WTC11 (cell line): ENCODE measurements around the gene PTGIS. TPM values are rescaled to one million over a fixed set of nuclear protein-coding genes. Genes with fewer than 3 reads are reported as not detected.

Experiments
- ATAC-seq: fragments of 200-7000 bp; cut with Tn5 transposase; 2 replicates; pipeline ENCODE4 v1.10.0; 2021; ENCODE audit warnings: mild to moderate bottlenecking, moderate library complexity
- CTCF ChIA-PET: fragments of 300-600 bp; sonication (Branson Sonifier 250); formaldehyde crosslinking; loops from one replicate; lab custom pipeline; 2021; ENCODE audit warnings: antibody characterized with exemption; lab: Charles Lee
- POLR2A ChIA-PET: fragments of 350-600 bp; sonication (Branson Sonifier 250); formaldehyde crosslinking; loops from one replicate; lab custom pipeline; 2021; ENCODE audit warnings: antibody characterized with exemption; lab: Charles Lee
- DNase-seq: peaks from one replicate; pipeline ENCODE4 v3.0.0; 2021; ENCODE audit warnings: low spot score
- H3K27ac Mint-ChIP-seq: 2 replicates; pipeline ENCODE4 v1.8.0; 2021; ENCODE audit warnings: mixed read lengths
- H3K27me3 Mint-ChIP-seq: 2 replicates; pipeline ENCODE4 v1.8.0; 2021; ENCODE audit warnings: low read depth, mild to moderate bottlenecking, moderate library complexity, mixed read lengths
- H3K36me3 Mint-ChIP-seq: 2 replicates; pipeline ENCODE4 v1.8.0; 2021; ENCODE audit warnings: mixed read lengths
- H3K4me1 Mint-ChIP-seq: 2 replicates; pipeline ENCODE4 v1.8.0; 2022; ENCODE audit warnings: mixed read lengths
- H3K4me3 Mint-ChIP-seq: 2 replicates; pipeline ENCODE4 v1.8.0; 2021; ENCODE audit warnings: mild to moderate bottlenecking, moderate library complexity, mixed read lengths
- H3K9me3 Mint-ChIP-seq: 2 replicates; pipeline ENCODE4 v1.8.0; 2021; ENCODE audit warnings: mixed read lengths
- ATF3 ChIP-seq: sonication (generic); formaldehyde crosslinking; conservative IDR thresholded peaks from 2 replicates; pipeline ENCODE4 v1.8.1; 2022; ENCODE audit warnings: mild to moderate bottlenecking, missing genetic modification reagents
- E2F1 ChIP-seq: sonication (generic); formaldehyde crosslinking; IDR thresholded peaks from 2 replicates; pipeline ENCODE4 v1.8.0; 2022; ENCODE audit warnings: mild to moderate bottlenecking, missing genetic modification reagents
- E2F4 ChIP-seq: sonication (generic); formaldehyde crosslinking; IDR thresholded peaks from 2 replicates; pipeline ENCODE4 v1.8.1; 2022; ENCODE audit warnings: low read depth, mild to moderate bottlenecking, moderate library complexity, missing genetic modification reagents, borderline replicate concordance
- EMX1 ChIP-seq: fragments of 250-450 bp; sonication (Bioruptor Pico); IDR thresholded peaks from 2 replicates; pipeline ENCODE4 v1.8.0; 2021; ENCODE audit warnings: mild to moderate bottlenecking
- ETV6 ChIP-seq: sonication (generic); formaldehyde crosslinking; IDR thresholded peaks from 2 replicates; pipeline ENCODE4 v1.8.1; 2022; ENCODE audit warnings: mild to moderate bottlenecking, missing genetic modification reagents
- FOXP4 ChIP-seq: sonication (generic); formaldehyde crosslinking; IDR thresholded peaks from 2 replicates; pipeline ENCODE4 v1.8.0; 2022; ENCODE audit warnings: mild to moderate bottlenecking, missing genetic modification reagents
- GABPB1 ChIP-seq: sonication (generic); formaldehyde crosslinking; IDR thresholded peaks from 2 replicates; pipeline ENCODE4 v1.8.1; 2023; ENCODE audit warnings: mild to moderate bottlenecking, missing genetic modification reagents
- GRHL2 ChIP-seq: fragments of 250-450 bp; sonication (Bioruptor Pico); IDR thresholded peaks from 2 replicates; pipeline ENCODE4 v1.8.0; 2022; ENCODE audit warnings: mild to moderate bottlenecking, moderate library complexity; ENCODE audit not compliant: insufficient replicate concordance, severe bottlenecking
- NFE2L1 ChIP-seq: sonication (generic); formaldehyde crosslinking; IDR thresholded peaks from 2 replicates; pipeline ENCODE4 v1.8.1; 2023; ENCODE audit warnings: missing genetic modification reagents
- NFYB ChIP-seq: sonication (generic); formaldehyde crosslinking; conservative IDR thresholded peaks from 2 replicates; pipeline ENCODE4 v1.8.0; 2022; ENCODE audit warnings: low read depth, missing genetic modification reagents
- NR1H2 ChIP-seq: sonication (generic); formaldehyde crosslinking; IDR thresholded peaks from 2 replicates; pipeline ENCODE4 v1.9.0; 2021; ENCODE audit warnings: mild to moderate bottlenecking, moderate library complexity, missing genetic modification reagents
- PRDM15 ChIP-seq: sonication (generic); formaldehyde crosslinking; IDR thresholded peaks from 2 replicates; pipeline ENCODE4 v1.8.0; 2022; ENCODE audit warnings: missing genetic modification reagents
- SMAD3 ChIP-seq: sonication (generic); formaldehyde crosslinking; IDR thresholded peaks from 2 replicates; pipeline ENCODE4 v1.8.0; 2022; ENCODE audit warnings: missing genetic modification reagents, mild to moderate bottlenecking, borderline replicate concordance
- USF1 ChIP-seq: sonication (generic); formaldehyde crosslinking; IDR thresholded peaks from 2 replicates; pipeline ENCODE4 v1.8.0; 2022; ENCODE audit warnings: mild to moderate bottlenecking, missing genetic modification reagents
- total RNA-seq: library from RNA; stranded (reverse); gene quantifications from 3 replicates; pipeline ENCODE4 v1.2.3, GENCODE V29; 2021
- TF ChIP-seq, protein P1 (sequence below): fragments of 250-450 bp; sonication (Bioruptor Pico); IDR thresholded peaks from 2 replicates; pipeline ENCODE4 v1.8.0; 2021; ENCODE audit warnings: mild to moderate bottlenecking
- TF ChIP-seq, protein P2 (sequence below): sonication (generic); formaldehyde crosslinking; IDR thresholded peaks from 2 replicates; pipeline ENCODE4 v1.8.1; 2023; ENCODE audit warnings: mild to moderate bottlenecking, missing genetic modification reagents, moderate library complexity

PTGIS gene
- total RNA-seq, 1 experiment from 2014 or later, result 24.3 TPM

GRCh38 chr20:49521356-49521755 lies 46.6 kb downstream of the PTGIS start:
- DNase-seq (no peak), ATAC-seq (no peak)
- Mint-ChIP-seq H3K4me1 (peaks cover 10% of the 10 kb centered on the region), H3K27me3 (no peaks in the 10 kb centered on the region), H3K36me3 (peaks cover 35% of the 10 kb centered on the region), H3K9me3 (peaks cover 7% of the 10 kb centered on the region)
- CTCF ChIA-PET, result interaction anchor here (0.7 to 1.7 kb wide), 3 partner anchors 20 to 89 kb away, joined by 3 to 5 read pairs (median 4); no protein-coding TSS in a partner anchor
- TF ChIP-seq NR1H2 (CRISPR knock-in tag), result no peak
- TF ChIP-seq, all 79 proteins: peak for 0
- POLR2A ChIA-PET, result interaction anchor here (0.6 kb wide), 1 partner anchor 19 kb away, joined by 9 read pairs; no protein-coding TSS in a partner anchor
- H3K4me3 Mint-ChIP-seq, result no peak overlapping the region
- no peak overlapping the region for H3K27ac Mint-ChIP-seq

- CTCF ChIA-PET, result interaction anchor here (1.0 kb wide), 1 partner anchor 11 kb away, joined by 3 read pairs; no protein-coding TSS in a partner anchor
- peaks cover 23% of the 10 kb centered on the region for H3K36me3 Mint-ChIP-seq
- POLR2A ChIA-PET, result no interaction called here
- H3K9me3 Mint-ChIP-seq, result peaks cover 4% of the 10 kb centered on the region
- no peak for TF ChIP-seq PRDM15 (CRISPR knock-in tag)
- TF ChIP-seq E2F1 (CRISPR knock-in tag), result no peak
- no peak for TF ChIP-seq GRHL2 (CRISPR knock-in tag)
- no peak for TF ChIP-seq SMAD3 (CRISPR knock-in tag)
- no peak for TF ChIP-seq NFE2L1 (CRISPR knock-in tag)
- no peak for TF ChIP-seq ETV6 (CRISPR knock-in tag)
- TF ChIP-seq USF1, result no peak
- TF ChIP-seq EMX1 (CRISPR knock-in tag), result no peak
- no peak for TF ChIP-seq NFYB (CRISPR knock-in tag)
- TF ChIP-seq FOXP4 (CRISPR knock-in tag), result no peak
- no peak for TF ChIP-seq ATF3
- TF ChIP-seq, protein P1, sequence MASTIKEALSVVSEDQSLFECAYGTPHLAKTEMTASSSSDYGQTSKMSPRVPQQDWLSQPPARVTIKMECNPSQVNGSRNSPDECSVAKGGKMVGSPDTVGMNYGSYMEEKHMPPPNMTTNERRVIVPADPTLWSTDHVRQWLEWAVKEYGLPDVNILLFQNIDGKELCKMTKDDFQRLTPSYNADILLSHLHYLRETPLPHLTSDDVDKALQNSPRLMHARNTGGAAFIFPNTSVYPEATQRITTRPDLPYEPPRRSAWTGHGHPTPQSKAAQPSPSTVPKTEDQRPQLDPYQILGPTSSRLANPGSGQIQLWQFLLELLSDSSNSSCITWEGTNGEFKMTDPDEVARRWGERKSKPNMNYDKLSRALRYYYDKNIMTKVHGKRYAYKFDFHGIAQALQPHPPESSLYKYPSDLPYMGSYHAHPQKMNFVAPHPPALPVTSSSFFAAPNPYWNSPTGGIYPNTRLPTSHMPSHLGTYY (CRISPR knock-in tag), result no peak
- no peak for TF ChIP-seq GABPB1 (CRISPR knock-in tag)
- TF ChIP-seq E2F4 (CRISPR knock-in tag), result no peak
- TF ChIP-seq, protein P2, sequence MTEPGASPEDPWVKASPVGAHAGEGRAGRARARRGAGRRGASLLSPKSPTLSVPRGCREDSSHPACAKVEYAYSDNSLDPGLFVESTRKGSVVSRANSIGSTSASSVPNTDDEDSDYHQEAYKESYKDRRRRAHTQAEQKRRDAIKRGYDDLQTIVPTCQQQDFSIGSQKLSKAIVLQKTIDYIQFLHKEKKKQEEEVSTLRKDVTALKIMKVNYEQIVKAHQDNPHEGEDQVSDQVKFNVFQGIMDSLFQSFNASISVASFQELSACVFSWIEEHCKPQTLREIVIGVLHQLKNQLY (CRISPR knock-in tag), result no peak
- no peak overlapping the region for H3K4me3 Mint-ChIP-seq
- peaks cover 10% of the 10 kb centered on the region for H3K4me1 Mint-ChIP-seq
- peak; percentile 88 for ATAC-seq
- H3K27me3 Mint-ChIP-seq, result no peaks in the 10 kb centered on the region
- H3K27ac Mint-ChIP-seq, result no peak overlapping the region
- no peak for DNase-seq
Measured at GRCh38 chr20:49519777-49520359, 48.1 kb downstream of the PTGIS start.
